HG03520 (cell line): Measurements from ENCODE around the gene PYGO2.
"Not testable (repeated sequence)": the region's sequence is repeated elsewhere in the genome, so short reads cannot be mapped to it uniquely, and the experiment has no call there.

Experiments
- ATAC-seq: cut with Tn5 transposase; IDR thresholded peaks from one replicate; pipeline ENCODE4 v1.9.1; 2021; ENCODE audit warnings: mild to moderate bottlenecking, moderate library complexity; ENCODE audit not compliant: unreplicated experiment

PYGO2 gene

DNA sequence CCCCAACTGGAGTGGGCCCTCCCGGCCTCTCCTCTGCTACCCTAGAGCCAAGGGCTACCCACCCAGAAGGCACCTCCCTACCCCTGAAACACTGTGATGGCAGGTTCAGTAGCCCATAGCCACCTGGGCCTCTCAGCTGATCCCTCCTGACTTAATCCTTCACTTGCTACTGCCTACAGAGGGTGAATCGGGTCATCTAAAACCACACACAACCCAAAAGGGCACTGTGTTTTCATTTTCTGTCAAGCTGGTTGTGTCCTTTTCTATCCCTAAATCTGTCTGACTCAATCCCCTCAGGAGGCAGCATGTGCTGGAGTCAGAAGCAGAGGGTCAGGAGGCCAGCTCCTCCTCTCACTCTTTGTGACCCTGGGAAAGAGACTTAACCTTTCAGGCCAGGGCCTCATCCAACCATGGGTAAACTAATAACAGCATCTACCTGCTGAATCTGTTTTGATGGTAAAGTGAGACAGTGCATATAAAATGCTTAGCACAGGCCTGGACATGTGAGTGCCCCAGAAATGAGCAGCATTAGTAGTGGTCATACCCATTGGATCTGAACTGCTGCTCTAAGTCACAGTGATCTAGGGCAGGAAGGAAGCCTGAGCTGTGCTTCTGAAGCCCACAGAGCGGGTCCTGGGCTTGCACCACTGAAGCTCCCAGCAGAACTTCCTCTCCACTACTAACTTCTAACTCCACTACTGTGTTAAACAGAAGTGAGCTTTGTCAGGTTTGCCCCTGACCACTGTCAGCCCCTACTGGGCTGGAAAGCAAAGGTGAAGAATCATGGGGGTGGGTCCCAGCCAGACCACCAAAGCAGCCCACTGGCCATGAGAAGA is 36.0 kb downstream of the PYGO2 start:
- no peak for ATAC-seq

- no peak for ATAC-seq
These were observed 37.9 kb downstream of the PYGO2 start for GRCh38 chr1:154923695-154924094.

- ATAC-seq = no peak
These were observed 48.3 kb downstream of the PYGO2 start for GRCh38 chr1:154913273-154913672.

DNA sequence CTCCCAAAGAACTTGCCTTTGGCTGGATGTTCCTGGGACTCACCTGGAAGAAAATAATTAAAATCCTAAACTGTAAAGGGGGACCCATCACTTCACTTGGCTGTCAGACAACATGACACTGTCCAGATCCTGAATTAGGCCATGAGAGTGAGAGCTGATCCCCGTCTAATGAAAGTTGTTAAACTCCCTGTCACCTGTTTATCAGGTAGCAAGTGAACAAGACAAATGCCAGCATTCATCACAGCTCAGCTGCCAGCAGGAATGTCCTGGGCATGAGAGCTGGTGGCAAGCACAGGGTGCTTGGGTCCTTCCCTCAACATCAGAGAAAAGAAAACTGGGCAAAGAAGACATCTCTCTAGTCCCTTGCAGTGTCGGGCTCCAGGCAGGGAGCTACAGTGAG is 48.8 kb downstream of the PYGO2 start:
- no peak for ATAC-seq

- no peak for ATAC-seq
These were observed 49.7 kb downstream of the PYGO2 start for GRCh38 chr1:154911691-154912550.

- no peak for ATAC-seq
These were observed 50.7 kb downstream of the PYGO2 start for GRCh38 chr1:154910851-154911250.

DNA sequence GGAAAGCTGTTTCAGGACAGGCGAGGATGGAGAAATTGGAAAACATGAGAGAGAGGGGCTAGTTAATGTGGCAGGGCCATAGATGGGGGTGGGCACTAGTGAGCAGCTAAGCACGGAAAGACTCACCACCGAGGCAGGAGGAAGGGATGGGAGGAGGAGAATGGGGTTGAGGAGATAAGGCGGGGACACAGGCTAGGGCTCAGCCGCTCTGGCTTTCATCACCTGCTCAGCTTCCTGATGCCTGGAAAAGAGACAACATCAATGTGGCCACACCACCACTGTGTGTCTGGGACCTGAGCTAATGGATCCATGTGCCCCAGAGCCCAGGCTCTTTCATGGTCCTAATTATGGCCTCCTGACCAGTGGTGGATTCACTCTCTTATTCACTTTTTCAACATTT is 52.6 kb downstream of the PYGO2 start:
- ATAC-seq = no peak

- ATAC-seq = not testable (repeated sequence)
These were observed 53.5 kb downstream of the PYGO2 start for GRCh38 chr1:154908129-154908528.
